Endothelial cell of umbilical vein (primary cell): ENCODE measurements around the gene VSIG10L. TPM values are rescaled to one million over a fixed set of nuclear protein-coding genes. Genes with fewer than 3 reads are reported as not detected.

Experiments used
- BruUV-seq: library from RNA; stranded (reverse); fragments of 400-500 nt; replicated peaks from 2 replicates; lab custom pipeline; 2021; lab: Mats Ljungman, UMichigan
- CTCF ChIA-PET: fragments of 300-600, 350-600 bp; sonication (Branson Sonifier 250); formaldehyde crosslinking; loops from one replicate; lab custom pipeline; 2021; ENCODE audit warnings: antibody characterized with exemption, inconsistent platforms; lab: Charles Lee
- POLR2A ChIA-PET: fragments of 300-600, 350-600 bp; sonication (Branson Sonifier 250); formaldehyde crosslinking; loops from one replicate; lab custom pipeline; 2021; ENCODE audit warnings: antibody characterized with exemption, inconsistent platforms; lab: Charles Lee
- DNase-seq: peaks from one replicate; pipeline ENCODE4 v3.0.0-alpha.2; 2011; ENCODE audit warnings: low read depth, low spot score
- FAIRE-seq: peaks from 2 replicates; lab custom pipeline; 2011; peaks lifted over from hg19 to GRCh38; lab: Jason Lieb, UNC
- H2AFZ ChIP-seq: 2 replicates; pipeline ENCODE4 v1.6.0; 2012; ENCODE audit warnings: low read depth, low read length, control low read depth, inconsistent platforms
- H3K27ac ChIP-seq: 2 replicates; pipeline ENCODE4 v1.5.1; 2011; ENCODE audit warnings: low read depth, mild to moderate bottlenecking, control low read depth, low read length, moderate library complexity; ENCODE audit not compliant: insufficient read depth
- H3K27me3 ChIP-seq, 2 experiments: 2 replicates each; pipeline versions ENCODE4 v1.6.0 to v1.6.1; 2011; ENCODE audit warnings: low read length in 2 of 2, mixed read lengths in 1 of 2; ENCODE audit not compliant: control insufficient read depth in 2 of 2, insufficient read depth in 2 of 2
- H3K36me3 ChIP-seq, 2 experiments: 2 replicates in 1 of 2; 3 replicates in 1 of 2; pipeline ENCODE4 v1.5.1; 2011; ENCODE audit warnings: low read length in 2 of 2, mild to moderate bottlenecking in 1 of 2, moderate library complexity in 1 of 2; ENCODE audit not compliant: control insufficient read depth in 2 of 2, insufficient read depth in 2 of 2; ENCODE audit errors: extremely low read depth in 1 of 2
- H3K4me1 ChIP-seq: 3 replicates; pipeline ENCODE4 v1.5.1; 2011; ENCODE audit warnings: mild to moderate bottlenecking, low read length; ENCODE audit not compliant: control insufficient read depth, insufficient read depth; ENCODE audit errors: extremely low read depth
- H3K4me2 ChIP-seq: 2 replicates; pipeline ENCODE4 v1.6.1; 2011; ENCODE audit warnings: low read length, control low read depth, mixed read lengths; ENCODE audit not compliant: insufficient read depth
- H3K4me3 ChIP-seq, 3 experiments: fragments of 200-600 bp in 1 of 3; sonication (generic), shearing (Covaris generic) in 1 of 3; replicated peaks in 1 of 3; 2 replicates each; pipeline ENCODE4 v1.5.1; 2011 to 2016; ENCODE audit warnings: control low read depth in 3 of 3, low read length in 3 of 3, mild to moderate bottlenecking in 2 of 3, inconsistent platforms in 1 of 3, low read depth in 1 of 3, moderate library complexity in 1 of 3; ENCODE audit not compliant: insufficient read depth in 1 of 3
- H3K79me2 ChIP-seq: 2 replicates; pipeline ENCODE4 v1.6.0; 2012; ENCODE audit warnings: low read length, inconsistent platforms; ENCODE audit not compliant: control insufficient read depth, insufficient read depth
- H3K9ac ChIP-seq: replicated peaks from 2 replicates; pipeline ENCODE3; 2011; ENCODE audit warnings: low read length, control low read depth; ENCODE audit not compliant: insufficient read depth; ENCODE audit errors: extremely low read depth
- H3K9me1 ChIP-seq: replicated peaks from 3 replicates; pipeline ENCODE4 v1.6.0; 2011; ENCODE audit warnings: mild to moderate bottlenecking, low read length; ENCODE audit not compliant: control insufficient read depth, insufficient read depth; ENCODE audit errors: extremely low read depth
- H3K9me3 ChIP-seq: replicated peaks from 2 replicates; pipeline ENCODE4 v1.5.1; 2012; ENCODE audit warnings: low read length, inconsistent platforms; ENCODE audit not compliant: control insufficient read depth, insufficient read depth
- H4K20me1 ChIP-seq: replicated peaks from 2 replicates; pipeline ENCODE3; 2011; ENCODE audit warnings: mild to moderate bottlenecking, low read length; ENCODE audit not compliant: control insufficient read depth, insufficient read depth; ENCODE audit errors: extremely low read depth
- EZH2 ChIP-seq: IDR thresholded peaks from 2 replicates; pipeline ENCODE4 v1.6.1; 2012; ENCODE audit warnings: borderline replicate concordance, low read depth, mild to moderate bottlenecking, moderate library complexity, low read length, inconsistent platforms; ENCODE audit not compliant: severe bottlenecking
- FOS ChIP-seq: IDR thresholded peaks from 2 replicates; pipeline ENCODE4 v1.6.1; 2011; ENCODE audit warnings: mild to moderate bottlenecking, low read length, moderate library complexity, borderline replicate concordance; ENCODE audit not compliant: insufficient read depth
- GATA2 ChIP-seq: IDR thresholded peaks from 2 replicates; pipeline ENCODE4 v1.7.0; 2011; ENCODE audit warnings: low read depth, mild to moderate bottlenecking, moderate library complexity, mixed read lengths, low read length; ENCODE audit not compliant: insufficient read length, insufficient read depth
- JUN ChIP-seq: IDR thresholded peaks from 2 replicates; pipeline ENCODE4 v1.6.1; 2011; ENCODE audit warnings: borderline replicate concordance, low read depth; ENCODE audit not compliant: insufficient read length, insufficient read depth
- MYC ChIP-seq: IDR thresholded peaks from one replicate; pipeline ENCODE4 v1.6.1; 2011; ENCODE audit warnings: mild to moderate bottlenecking, low read depth, low read length
- POLR2A ChIP-seq: IDR thresholded peaks from 2 replicates; pipeline ENCODE4 v1.6.1; 2012; ENCODE audit warnings: low read depth, mild to moderate bottlenecking, control low read depth, low read length
- POLR2AphosphoS5 ChIP-seq: IDR thresholded peaks from 2 replicates; pipeline ENCODE4 v1.6.1; 2012; ENCODE audit warnings: low read depth, mild to moderate bottlenecking, control low read depth, low read length, moderate library complexity; ENCODE audit not compliant: insufficient read depth
- dilution Hi-C: fragments of 300-500 bp; cut with MboI; formaldehyde crosslinking; loops from one replicate; pipeline ENCODE4 v1.15.0; 2019; ENCODE audit warnings: low sequenced_read_pairs; ENCODE audit not compliant: extremely low pct_ligation_motif_present
- intact Hi-C: fragments of 100-400 bp; cut with micrococcal nuclease; formaldehyde crosslinking; loops from one replicate; pipeline ENCODE4 v1.10.0; 2022
- polyA plus RNA-seq, 4 experiments: library from polyadenylated mRNA; depleted of rRNA in 3 of 4; stranded (reverse) in 3 of 4; unstranded in 1 of 4; fragments of >200 nt; gene quantifications; 2 replicates each; pipeline versions ENCODE4 v1.2.1 to v1.2.3, GENCODE V29; 2011 to 2012; ENCODE audit warnings: missing spikeins in 1 of 4
- total RNA-seq: library from RNA; stranded (reverse); gene quantifications from 2 replicates; pipeline ENCODE4 v1.2.3, GENCODE V29; 2021
- TF ChIP-seq, protein P1 (sequence below): IDR thresholded peaks from 2 replicates; pipeline ENCODE4 v1.6.1; 2011; ENCODE audit not compliant: insufficient read depth, insufficient read length
- TF ChIP-seq, protein P2 (sequence below), 2 donors: IDR thresholded peaks; 1 replicate in 1 of 2; 2 replicates in 1 of 2; pipeline ENCODE4 v1.5.1; 2011; ENCODE audit warnings: low read length in 2 of 2, mild to moderate bottlenecking in 2 of 2, moderate library complexity in 2 of 2, control low read depth in 1 of 2, inconsistent platforms in 1 of 2, low read depth in 1 of 2; ENCODE audit not compliant: insufficient read depth in 1 of 2; ENCODE audit errors: extremely low read depth in 1 of 2

Gene VSIG10L
- total and polyA plus RNA-seq, 2 donors (not counting 3 experiments of a cell fraction or from before 2014, with no cell fraction given): 0.62 to 0.77 TPM

DNA sequence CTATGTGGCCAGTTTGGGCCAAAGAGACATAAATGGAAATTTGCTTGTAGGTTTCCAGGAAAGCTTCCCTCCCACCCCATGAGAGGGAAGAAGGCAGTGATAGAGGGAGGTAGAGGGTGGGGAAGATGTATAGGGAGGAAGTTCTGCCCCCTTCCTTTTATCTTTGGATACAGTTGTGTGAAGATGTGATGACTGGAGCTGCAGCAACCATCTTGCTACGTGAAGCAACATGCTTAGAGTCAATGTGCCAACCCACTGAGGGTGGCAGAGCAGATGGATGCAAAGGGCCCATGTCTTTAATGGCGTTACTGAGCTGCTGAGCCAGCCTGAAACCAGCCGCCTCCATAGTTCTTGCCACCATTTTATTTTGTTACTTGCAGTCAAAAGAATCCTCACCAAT lies 10.7 kb downstream of the VSIG10L start:
- dilution Hi-C loops: no loop called here
- Histone ChIP-seq H3K9ac (no peak overlapping the region), H3K4me2 (no peak overlapping the region), H4K20me1 (no peaks in the 10 kb centered on the region), H3K4me3 (no peak overlapping the region), H3K36me3 (no peaks in the 10 kb centered on the region), H3K27ac (no peak overlapping the region), H3K4me1 (no peaks in the 10 kb centered on the region), H3K9me1 (no peaks in the 10 kb centered on the region), H3K27me3 (peaks cover 6 to 7% of the 10 kb centered on the region in 2 experiments), H2AFZ (no peak overlapping the region), H3K9me3 (no peaks in the 10 kb centered on the region), H3K79me2 (no peaks in the 10 kb centered on the region)
- intact Hi-C loops: no loop called here
- no TSS peak for BruUV-seq
- FAIRE-seq (no peak), DNase-seq (no peak)
- TF ChIP-seq GATA2 (no peak), JUN (no peak), EZH2 (no peak), POLR2AphosphoS5 (no peak), MYC (no peak), FOS (no peak), POLR2A (no peak)
- TF ChIP-seq, protein P1, sequence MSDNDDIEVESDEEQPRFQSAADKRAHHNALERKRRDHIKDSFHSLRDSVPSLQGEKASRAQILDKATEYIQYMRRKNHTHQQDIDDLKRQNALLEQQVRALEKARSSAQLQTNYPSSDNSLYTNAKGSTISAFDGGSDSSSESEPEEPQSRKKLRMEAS: no peak
- TF ChIP-seq, protein P2, sequence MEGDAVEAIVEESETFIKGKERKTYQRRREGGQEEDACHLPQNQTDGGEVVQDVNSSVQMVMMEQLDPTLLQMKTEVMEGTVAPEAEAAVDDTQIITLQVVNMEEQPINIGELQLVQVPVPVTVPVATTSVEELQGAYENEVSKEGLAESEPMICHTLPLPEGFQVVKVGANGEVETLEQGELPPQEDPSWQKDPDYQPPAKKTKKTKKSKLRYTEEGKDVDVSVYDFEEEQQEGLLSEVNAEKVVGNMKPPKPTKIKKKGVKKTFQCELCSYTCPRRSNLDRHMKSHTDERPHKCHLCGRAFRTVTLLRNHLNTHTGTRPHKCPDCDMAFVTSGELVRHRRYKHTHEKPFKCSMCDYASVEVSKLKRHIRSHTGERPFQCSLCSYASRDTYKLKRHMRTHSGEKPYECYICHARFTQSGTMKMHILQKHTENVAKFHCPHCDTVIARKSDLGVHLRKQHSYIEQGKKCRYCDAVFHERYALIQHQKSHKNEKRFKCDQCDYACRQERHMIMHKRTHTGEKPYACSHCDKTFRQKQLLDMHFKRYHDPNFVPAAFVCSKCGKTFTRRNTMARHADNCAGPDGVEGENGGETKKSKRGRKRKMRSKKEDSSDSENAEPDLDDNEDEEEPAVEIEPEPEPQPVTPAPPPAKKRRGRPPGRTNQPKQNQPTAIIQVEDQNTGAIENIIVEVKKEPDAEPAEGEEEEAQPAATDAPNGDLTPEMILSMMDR (IDR thresholded peaks at IDR 0.05; ENCODE audit: extremely low read depth in 1 of 2, insufficient read depth in 1 of 2, low read depth in 1 of 2, low read length in 2 of 2): no peak
- POLR2A ChIA-PET: no interaction called here
- CTCF ChIA-PET: no interaction called here
